ENCODE results near the gene KIAA1755. TPM values are rescaled to one million over a fixed set of nuclear protein-coding genes. Genes with fewer than 3 reads are reported as not detected.

Gene KIAA1755
- total and polyA plus RNA-seq, 12 donors = 2.7 to 7.7 (median 5.2) TPM

DNA sequence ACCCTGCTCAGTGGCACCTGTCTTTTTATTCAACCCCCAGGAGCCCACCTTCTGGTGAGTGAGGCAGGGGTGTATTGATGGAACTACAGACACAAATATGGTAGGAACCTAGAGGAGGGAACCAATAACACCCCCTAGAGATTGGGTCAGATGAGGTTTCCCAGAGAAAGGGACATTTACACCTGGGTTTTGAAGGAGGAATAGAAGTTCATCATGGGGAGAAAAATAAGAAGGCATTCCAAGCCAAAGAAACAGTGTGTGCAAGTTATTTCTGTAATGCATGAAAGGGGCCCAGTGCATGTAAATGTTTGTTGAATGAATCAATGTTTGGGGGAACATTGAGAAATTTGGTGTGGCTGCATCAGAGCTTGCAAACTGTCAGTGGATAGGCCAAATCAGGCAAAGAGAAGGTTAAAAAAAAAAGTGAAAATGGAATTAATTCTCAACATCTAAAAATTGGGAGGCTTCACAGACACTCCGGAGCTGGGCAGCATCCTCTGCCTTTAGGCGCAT is 11.1 kb upstream of the KIAA1755 start:
- WGBS, 2 donors = 89 to 95% methylated on average over 2 of the region's 2 CpGs
- Histone ChIP-seq H3K4me3 (no peak overlapping the region), H3K27ac (peak overlapping the region in 9 of 10 donors; percentile 38 to 80 (median 65))

DNA sequence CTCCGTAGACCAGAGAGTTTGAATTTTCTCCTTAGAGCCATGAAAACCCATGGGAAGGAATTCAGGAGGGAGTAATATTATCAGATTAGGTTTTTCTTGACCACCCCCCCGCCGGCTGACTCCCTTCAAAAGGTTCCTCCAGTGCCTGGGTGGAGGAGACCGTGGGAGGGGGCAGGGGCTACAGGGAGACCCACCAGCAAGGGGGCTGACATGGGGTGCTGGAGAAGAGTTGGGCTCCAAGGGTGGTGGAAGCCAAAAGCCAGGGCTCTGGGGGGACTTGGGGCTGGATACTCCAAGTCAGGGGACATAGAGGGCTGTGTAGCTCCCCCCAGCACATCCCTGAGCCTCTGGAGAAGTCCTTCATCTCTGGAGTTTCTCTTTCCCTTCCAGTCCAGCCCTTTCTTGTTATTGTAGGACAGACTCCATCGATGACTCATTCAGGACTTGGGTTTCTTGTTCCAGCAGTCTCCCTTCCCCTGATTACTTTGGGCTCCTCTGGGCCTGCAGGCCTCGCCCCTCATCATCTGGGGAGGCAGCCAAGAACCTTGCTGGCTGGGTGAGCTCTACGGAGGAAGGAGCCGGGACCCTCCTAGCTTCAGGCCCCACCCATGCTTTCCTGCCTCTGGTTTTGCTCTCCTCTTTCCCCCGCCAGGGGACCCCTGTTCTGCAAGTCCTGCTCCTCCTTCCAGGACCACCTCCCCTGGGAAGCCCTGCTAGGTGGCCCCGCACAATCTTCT is 10.5 kb upstream of the KIAA1755 start:
- Histone ChIP-seq H3K9me3 (peaks cover 0 to 9% (median 0%) of the 10 kb centered on the region in 11 donors), H3K4me3 (no peak overlapping the region), H3K27me3 (peaks cover 0 to 4% (median 0%) of the 10 kb centered on the region in 7 donors), H3K4me1 (peaks cover 0 to 49% (median 34%) of the 10 kb centered on the region in 9 donors), H3K36me3 (no peaks in the 10 kb centered on the region), H3K27ac (peak overlapping the region in 9 of 10 donors; percentile 38 to 80 (median 65))
- DNase-seq = peak; percentile 72 to 84
- WGBS, 2 donors = 50 to 54% methylated on average over 10 of the region's 10 CpGs
- TF ChIP-seq, protein P1, sequence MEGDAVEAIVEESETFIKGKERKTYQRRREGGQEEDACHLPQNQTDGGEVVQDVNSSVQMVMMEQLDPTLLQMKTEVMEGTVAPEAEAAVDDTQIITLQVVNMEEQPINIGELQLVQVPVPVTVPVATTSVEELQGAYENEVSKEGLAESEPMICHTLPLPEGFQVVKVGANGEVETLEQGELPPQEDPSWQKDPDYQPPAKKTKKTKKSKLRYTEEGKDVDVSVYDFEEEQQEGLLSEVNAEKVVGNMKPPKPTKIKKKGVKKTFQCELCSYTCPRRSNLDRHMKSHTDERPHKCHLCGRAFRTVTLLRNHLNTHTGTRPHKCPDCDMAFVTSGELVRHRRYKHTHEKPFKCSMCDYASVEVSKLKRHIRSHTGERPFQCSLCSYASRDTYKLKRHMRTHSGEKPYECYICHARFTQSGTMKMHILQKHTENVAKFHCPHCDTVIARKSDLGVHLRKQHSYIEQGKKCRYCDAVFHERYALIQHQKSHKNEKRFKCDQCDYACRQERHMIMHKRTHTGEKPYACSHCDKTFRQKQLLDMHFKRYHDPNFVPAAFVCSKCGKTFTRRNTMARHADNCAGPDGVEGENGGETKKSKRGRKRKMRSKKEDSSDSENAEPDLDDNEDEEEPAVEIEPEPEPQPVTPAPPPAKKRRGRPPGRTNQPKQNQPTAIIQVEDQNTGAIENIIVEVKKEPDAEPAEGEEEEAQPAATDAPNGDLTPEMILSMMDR (IDR thresholded peaks at IDR 0.05) = no peak
- peak; percentile 90 to 95 (median 92) for ATAC-seq
- intact Hi-C loops (cut with DNase I) = no loop called here

More for the DNA sequence above, 11.1 kb upstream of the KIAA1755 start:
- peak in 1 of 8 donors; percentile 8 for ATAC-seq
- intact Hi-C loops (cut with DNase I) = no loop called here
- TF ChIP-seq, protein P1 (IDR thresholded peaks at IDR 0.05) = no peak
- H3K36me3 ChIP-seq = no peaks in the 10 kb centered on the region
- peaks cover 0 to 9% (median 0%) of the 10 kb centered on the region in 11 donors for H3K9me3 ChIP-seq
- peaks cover 0 to 4% (median 0%) of the 10 kb centered on the region in 7 donors for H3K27me3 ChIP-seq
- H3K4me1 ChIP-seq = peaks cover 0 to 53% (median 34%) of the 10 kb centered on the region in 9 donors
- DNase-seq = no peak

DNA sequence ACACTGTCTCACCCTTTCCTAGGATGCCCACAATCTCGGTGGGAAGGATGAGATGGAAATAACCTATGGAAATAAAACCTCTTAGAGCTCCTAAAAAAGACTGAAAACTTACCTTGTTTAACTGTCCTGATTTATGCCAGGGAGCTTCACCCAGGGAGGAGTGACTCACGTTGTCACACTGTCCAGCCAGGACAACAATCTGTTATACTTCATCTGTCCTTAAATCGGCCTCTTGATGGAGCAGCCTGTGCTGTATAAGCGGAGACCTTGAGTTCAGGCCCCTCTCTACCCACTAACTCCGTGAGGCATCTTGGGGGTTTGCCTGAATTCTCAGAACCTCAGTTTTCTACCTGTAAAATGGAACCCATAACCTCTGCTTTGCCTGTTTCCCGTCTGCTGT is 9.2 kb upstream of the KIAA1755 start:
- peaks cover 0 to 4% (median 0%) of the 10 kb centered on the region in 7 donors for H3K27me3 ChIP-seq
- H3K9me3 ChIP-seq = peaks cover 0 to 5% (median 0%) of the 10 kb centered on the region in 11 donors
- H3K36me3 ChIP-seq = no peaks in the 10 kb centered on the region
- TF ChIP-seq, protein P1 (IDR thresholded peaks at IDR 0.05) = no peak
- H3K27ac ChIP-seq = peak overlapping the region in 1 of 10 donors; percentile 80
- H3K4me1 ChIP-seq = peaks cover 0 to 49% (median 34%) of the 10 kb centered on the region in 9 donors
- intact Hi-C loops (cut with DNase I) = no loop called here
- no peak overlapping the region for H3K4me3 ChIP-seq
- DNase-seq (no peak), ATAC-seq (no peak)
- WGBS, 2 donors = 81 to 83% methylated on average over 6 of the region's 6 CpGs

DNA sequence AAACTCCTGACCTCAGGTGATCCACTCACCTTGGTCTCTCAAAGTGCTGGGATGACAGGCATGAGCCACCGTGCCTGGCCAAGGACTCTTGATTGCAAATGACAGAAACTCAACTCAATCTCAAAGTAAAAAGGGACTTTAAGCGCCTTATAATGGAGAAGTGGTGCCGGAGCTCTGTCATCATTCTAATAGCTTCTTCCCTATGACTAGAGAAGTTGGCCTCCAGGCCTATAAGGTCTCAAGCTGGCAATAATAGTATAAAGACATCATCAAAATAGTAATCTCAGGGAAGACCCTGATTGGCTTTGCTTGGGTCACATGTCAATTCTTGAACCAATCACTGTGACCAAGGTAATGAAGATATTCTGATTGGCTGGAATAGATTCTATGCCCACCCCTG is 8.5 kb upstream of the KIAA1755 start:
- TF ChIP-seq, protein P1 (IDR thresholded peaks at IDR 0.05) = no peak

More for the DNA sequence above, 8.5 kb upstream of the KIAA1755 start:
- peaks cover 0 to 49% (median 34%) of the 10 kb centered on the region in 9 donors for H3K4me1 ChIP-seq
- DNase-seq (no peak), ATAC-seq (no peak)
- peaks cover 0 to 4% (median 0%) of the 10 kb centered on the region in 11 donors for H3K9me3 ChIP-seq
- peak overlapping the region in 1 of 10 donors; percentile 80 for H3K27ac ChIP-seq
- H3K4me3 ChIP-seq = no peak overlapping the region
- 94% methylated on average over 3 of the region's 3 CpGs for WGBS, 2 donors
- no peaks in the 10 kb centered on the region for H3K36me3 ChIP-seq
- H3K27me3 ChIP-seq = peaks cover 0 to 4% (median 0%) of the 10 kb centered on the region in 7 donors
- intact Hi-C loops (cut with DNase I) = no loop called here

Data from heart right ventricle (tissue), 16 donors.